ENCODE results near the gene SLC27A3.
"Not testable (repeated sequence)": the region's sequence is repeated elsewhere in the genome, so short reads cannot be mapped to it uniquely, and the experiment has no call there.

Gene SLC27A3

DNA sequence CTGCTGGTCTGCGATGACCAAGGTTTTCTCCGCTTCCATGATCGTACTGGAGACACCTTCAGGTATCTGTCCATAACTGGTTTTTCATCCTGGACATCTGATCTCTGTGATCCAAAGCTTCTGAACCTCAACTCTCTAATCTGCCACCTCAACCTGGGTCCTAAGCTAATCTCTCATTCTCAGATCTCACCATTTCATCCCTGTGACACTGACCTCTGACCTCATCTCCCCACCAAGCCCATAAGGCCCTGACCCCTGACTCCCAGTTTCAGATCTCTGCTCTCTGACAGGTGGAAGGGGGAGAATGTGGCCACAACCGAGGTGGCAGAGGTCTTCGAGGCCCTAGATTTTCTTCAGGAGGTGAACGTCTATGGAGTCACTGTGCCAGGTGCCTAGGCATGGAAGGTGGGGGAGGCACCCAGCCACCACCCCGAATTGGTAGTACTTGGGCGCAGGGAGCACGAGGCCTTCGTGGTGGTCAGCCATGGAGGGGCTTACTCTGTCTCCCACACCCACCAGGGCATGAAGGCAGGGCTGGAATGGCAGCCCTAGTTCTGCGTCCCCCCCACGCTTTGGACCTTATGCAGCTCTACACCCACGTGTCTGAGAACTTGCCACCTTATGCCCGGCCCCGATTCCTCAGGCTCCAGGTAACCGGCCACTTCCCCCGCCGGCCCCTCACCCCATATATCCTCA lies 3.8 kb downstream of the SLC27A3 start:
- no peaks in the 10 kb centered on the region for H4K20me1 ChIP-seq (ENCODE audit: insufficient read depth, low read length)
- TF ChIP-seq, protein P1, sequence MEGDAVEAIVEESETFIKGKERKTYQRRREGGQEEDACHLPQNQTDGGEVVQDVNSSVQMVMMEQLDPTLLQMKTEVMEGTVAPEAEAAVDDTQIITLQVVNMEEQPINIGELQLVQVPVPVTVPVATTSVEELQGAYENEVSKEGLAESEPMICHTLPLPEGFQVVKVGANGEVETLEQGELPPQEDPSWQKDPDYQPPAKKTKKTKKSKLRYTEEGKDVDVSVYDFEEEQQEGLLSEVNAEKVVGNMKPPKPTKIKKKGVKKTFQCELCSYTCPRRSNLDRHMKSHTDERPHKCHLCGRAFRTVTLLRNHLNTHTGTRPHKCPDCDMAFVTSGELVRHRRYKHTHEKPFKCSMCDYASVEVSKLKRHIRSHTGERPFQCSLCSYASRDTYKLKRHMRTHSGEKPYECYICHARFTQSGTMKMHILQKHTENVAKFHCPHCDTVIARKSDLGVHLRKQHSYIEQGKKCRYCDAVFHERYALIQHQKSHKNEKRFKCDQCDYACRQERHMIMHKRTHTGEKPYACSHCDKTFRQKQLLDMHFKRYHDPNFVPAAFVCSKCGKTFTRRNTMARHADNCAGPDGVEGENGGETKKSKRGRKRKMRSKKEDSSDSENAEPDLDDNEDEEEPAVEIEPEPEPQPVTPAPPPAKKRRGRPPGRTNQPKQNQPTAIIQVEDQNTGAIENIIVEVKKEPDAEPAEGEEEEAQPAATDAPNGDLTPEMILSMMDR (IDR thresholded peaks at IDR 0.05; ENCODE audit: low read depth, low read length): no peak
- no peak for TF ChIP-seq EZH2phosphoT487 (IDR thresholded peaks at IDR 0.05; ENCODE audit: low read depth)
- no peak overlapping the region for H3K9ac ChIP-seq (ENCODE audit: low read length)
- H3K4me3 ChIP-seq (ENCODE audit: low read length): no peak overlapping the region
- H2AFZ ChIP-seq (ENCODE audit: low read depth, low read length): no peak overlapping the region
- peaks cover 5% of the 10 kb centered on the region for H3K36me3 ChIP-seq (replicated peaks; ENCODE audit: low read depth, low read length)
- H3K4me2 ChIP-seq (ENCODE audit: low read length): no peak overlapping the region
- H3K27ac ChIP-seq (ENCODE audit: low read length): no peak overlapping the region
- H3K79me2 ChIP-seq (ENCODE audit: low read length): no peaks in the 10 kb centered on the region
- H3K9me3 ChIP-seq (ENCODE audit: insufficient read depth, low read length): no peaks in the 10 kb centered on the region
- peaks cover 8% of the 10 kb centered on the region for H3K4me1 ChIP-seq (ENCODE audit: low read length)
- no peaks in the 10 kb centered on the region for H3K27me3 ChIP-seq (ENCODE audit: low read depth, low read length)

DNA sequence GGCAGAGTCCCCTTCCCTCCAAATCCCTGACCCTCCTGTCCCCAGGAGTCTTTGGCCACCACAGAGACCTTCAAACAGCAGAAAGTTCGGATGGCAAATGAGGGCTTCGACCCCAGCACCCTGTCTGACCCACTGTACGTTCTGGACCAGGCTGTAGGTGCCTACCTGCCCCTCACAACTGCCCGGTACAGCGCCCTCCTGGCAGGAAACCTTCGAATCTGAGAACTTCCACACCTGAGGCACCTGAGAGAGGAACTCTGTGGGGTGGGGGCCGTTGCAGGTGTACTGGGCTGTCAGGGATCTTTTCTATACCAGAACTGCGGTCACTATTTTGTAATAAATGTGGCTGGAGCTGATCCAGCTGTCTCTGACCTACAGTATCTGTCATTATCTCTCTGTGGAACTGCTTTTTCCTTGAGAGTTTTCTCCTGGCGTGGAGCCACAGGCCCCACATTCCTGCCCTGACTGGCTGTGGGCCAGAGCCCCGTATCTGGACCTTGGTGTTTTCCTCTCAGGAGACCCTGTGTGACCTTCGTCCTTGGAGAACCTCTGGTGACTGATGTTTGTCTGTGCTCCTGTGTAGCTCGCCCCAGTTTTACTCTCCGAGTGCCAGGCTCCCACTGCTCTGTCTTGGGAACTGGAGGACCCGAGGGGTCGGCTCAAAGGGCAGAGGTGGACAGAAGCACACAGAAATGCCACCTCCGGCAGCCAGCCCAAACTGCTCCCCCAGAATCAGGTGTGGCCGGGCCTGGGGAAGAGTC lies 4.8 kb downstream of the SLC27A3 start:
- H3K9ac ChIP-seq (ENCODE audit: low read length): no peak overlapping the region
- no peak overlapping the region for H3K27ac ChIP-seq (ENCODE audit: low read length)
- TF ChIP-seq, protein P1 (IDR thresholded peaks at IDR 0.05; ENCODE audit: low read depth, low read length): no peak
- no peak for TF ChIP-seq EZH2phosphoT487 (IDR thresholded peaks at IDR 0.05; ENCODE audit: low read depth)
- no peak overlapping the region for H3K4me3 ChIP-seq (ENCODE audit: low read length)
- no peaks in the 10 kb centered on the region for H3K27me3 ChIP-seq (ENCODE audit: low read depth, low read length)
- no peaks in the 10 kb centered on the region for H3K9me3 ChIP-seq (ENCODE audit: insufficient read depth, low read length)
- no peaks in the 10 kb centered on the region for H3K79me2 ChIP-seq (ENCODE audit: low read length)
- H3K4me2 ChIP-seq (ENCODE audit: low read length): no peak overlapping the region
- H3K36me3 ChIP-seq (replicated peaks; ENCODE audit: low read depth, low read length): no peaks in the 10 kb centered on the region
- H3K4me1 ChIP-seq (ENCODE audit: low read length): peaks cover 9% of the 10 kb centered on the region
- H2AFZ ChIP-seq (ENCODE audit: low read depth, low read length): no peak overlapping the region
- no peaks in the 10 kb centered on the region for H4K20me1 ChIP-seq (ENCODE audit: insufficient read depth, low read length)

DNA sequence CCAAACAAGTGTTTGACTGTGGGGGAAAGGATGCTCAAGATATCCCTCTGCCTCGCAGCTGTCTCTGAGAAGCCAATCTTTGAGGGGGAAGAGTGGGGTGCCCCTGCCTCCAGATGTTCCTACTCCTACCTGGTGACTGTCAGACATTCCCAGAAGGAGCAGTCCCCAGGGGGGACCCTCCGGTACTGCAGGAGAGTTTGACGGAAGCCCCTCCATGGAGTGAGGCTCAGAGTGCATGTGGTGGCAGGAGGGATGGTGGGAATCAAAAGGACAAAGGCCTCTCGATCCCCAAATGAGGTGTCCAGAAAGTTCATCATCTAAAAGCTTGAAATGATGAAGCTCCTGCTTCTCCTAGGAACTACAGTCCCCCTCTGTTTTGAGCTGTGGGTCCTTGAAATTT lies 5.3 kb downstream of the SLC27A3 start:
- Histone ChIP-seq H2AFZ (ENCODE audit: low read depth, low read length) (no peak overlapping the region), H3K79me2 (ENCODE audit: low read length) (no peaks in the 10 kb centered on the region), H3K27ac (ENCODE audit: low read length) (no peak overlapping the region), H3K9ac (ENCODE audit: low read length) (no peak overlapping the region), H3K27me3 (ENCODE audit: low read depth, low read length) (no peaks in the 10 kb centered on the region), H3K4me2 (ENCODE audit: low read length) (no peak overlapping the region), H3K4me3 (ENCODE audit: low read length) (no peak overlapping the region), H3K9me3 (ENCODE audit: insufficient read depth, low read length) (no peaks in the 10 kb centered on the region), H4K20me1 (ENCODE audit: insufficient read depth, low read length) (no peaks in the 10 kb centered on the region), H3K36me3 (replicated peaks; ENCODE audit: low read depth, low read length) (no peaks in the 10 kb centered on the region), H3K4me1 (ENCODE audit: low read length) (peaks cover 15% of the 10 kb centered on the region)
- TF ChIP-seq, protein P1 (IDR thresholded peaks at IDR 0.05; ENCODE audit: low read depth, low read length): no peak
- TF ChIP-seq EZH2phosphoT487 (IDR thresholded peaks at IDR 0.05; ENCODE audit: low read depth): no peak

DNA sequence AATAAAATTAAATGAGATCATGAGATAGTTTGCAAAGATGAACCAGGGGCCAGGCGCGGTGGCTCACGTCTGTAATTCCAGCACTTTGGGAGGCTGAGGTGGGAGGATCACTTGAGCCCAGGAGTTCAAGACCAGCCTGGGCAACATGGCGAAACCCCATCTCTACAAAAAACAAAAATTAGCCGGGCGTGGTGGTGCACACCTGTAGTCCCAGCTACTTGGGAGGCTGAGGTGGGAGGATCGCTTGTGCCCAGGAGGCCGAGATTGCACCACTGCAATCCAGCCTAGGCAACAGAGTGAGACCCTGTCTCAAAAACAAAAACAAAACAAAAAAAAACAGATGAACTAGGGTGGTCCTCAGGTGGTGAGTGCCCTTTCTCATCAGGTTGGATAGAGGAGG lies 7.4 kb downstream of the SLC27A3 start:
- Histone ChIP-seq H3K4me3 (ENCODE audit: low read length) (peak overlapping the region; percentile 78), H2AFZ (ENCODE audit: low read depth, low read length) (peak overlapping the region; percentile 64; the same call in 1 of the 2 replicates), H3K4me1 (ENCODE audit: low read length) (peaks cover 16% of the 10 kb centered on the region), H3K27ac (ENCODE audit: low read length) (0 out of 2 replicates have a peak overlapping the region, but pooled peaks have one; percentile 60), H3K4me2 (ENCODE audit: low read length) (peak overlapping the region; percentile 72), H3K9ac (ENCODE audit: low read length) (peak overlapping the region; percentile 78)
- not testable (repeated sequence) for H4K20me1 ChIP-seq (ENCODE audit: insufficient read depth, low read length); H3K79me2 ChIP-seq (ENCODE audit: low read length); H3K36me3 ChIP-seq (replicated peaks; ENCODE audit: low read depth, low read length); H3K27me3 ChIP-seq (ENCODE audit: low read depth, low read length); H3K9me3 ChIP-seq (ENCODE audit: insufficient read depth, low read length)
